HepG2 (cell line): ENCODE data around the gene MAJIN. TPM values are rescaled to one million over a fixed set of nuclear protein-coding genes. Genes with fewer than 3 reads are reported as not detected.

ENCODE experiments used
- NAIF1 ChIP-seq: sonication (generic); formaldehyde crosslinking; IDR thresholded peaks from 2 replicates; pipeline ENCODE4 v1.5.0; 2020; ENCODE audit warnings: mild to moderate bottlenecking, missing genetic modification reagents, borderline replicate concordance
- NPAS2 ChIP-seq: sonication (generic); formaldehyde crosslinking; IDR thresholded peaks from 2 replicates; pipeline ENCODE4 v1.8.0; 2022; ENCODE audit warnings: mild to moderate bottlenecking, missing genetic modification reagents, borderline replicate concordance
- RBAK ChIP-seq: sonication (generic); formaldehyde crosslinking; IDR thresholded peaks from 2 replicates; pipeline ENCODE4 v1.5.1; 2020; ENCODE audit warnings: mild to moderate bottlenecking, missing genetic modification reagents
- TOPORS ChIP-seq: sonication (generic); formaldehyde crosslinking; IDR thresholded peaks from 2 replicates; pipeline ENCODE4 v1.8.0; 2023; ENCODE audit warnings: mild to moderate bottlenecking, missing genetic modification reagents
- TP53 ChIP-seq: sonication (generic); formaldehyde crosslinking; conservative IDR thresholded peaks from 2 replicates; pipeline ENCODE4 v1.4.0; 2020; ENCODE audit warnings: missing genetic modification reagents
- ZBTB3 ChIP-seq: sonication (generic); formaldehyde crosslinking; IDR thresholded peaks from 2 replicates; pipeline ENCODE4 v1.4.0; 2020; ENCODE audit warnings: low read depth, mild to moderate bottlenecking, moderate library complexity, missing genetic modification reagents, borderline replicate concordance
- ZNF720 ChIP-seq: sonication (generic); formaldehyde crosslinking; IDR thresholded peaks from 2 replicates; pipeline ENCODE4 v1.4.0; 2020; ENCODE audit warnings: missing genetic modification reagents
- polyA plus RNA-seq, 8 experiments: library from polyadenylated mRNA; depleted of rRNA in 3 of 8; stranded (reverse) in 7 of 8; unstranded in 1 of 8; fragments of >200 nt; fragmentation: Illumina TruSeq in 4 of 8; extraction: Trizol in 4 of 8; gene quantifications; 2 replicates each; pipeline versions ENCODE4 v1.2.1 to v1.2.3, GENCODE V29; 2011 to 2016; ENCODE audit warnings: low read depth in 4 of 8, missing spikeins in 1 of 8, mixed read lengths in 1 of 8; ENCODE audit not compliant: insufficient read depth in 1 of 8
- total RNA-seq, 5 experiments: library from RNA; depleted of rRNA; stranded (reverse); fragments of >200 nt; fragmentation: Illumina TruSeq; extraction: Trizol; gene quantifications; 2 replicates each; pipeline ENCODE4 v1.2.3, GENCODE V29; 2016; ENCODE audit warnings: low read depth in 1 of 5
- TF ChIP-seq, protein P1 (sequence below): IDR thresholded peaks from 2 replicates; pipeline ENCODE4 v1.6.1; 2012; ENCODE audit warnings: low read length, improper control_type of control experiment
- TF ChIP-seq, protein P2 (sequence below): sonication (generic); formaldehyde crosslinking; IDR thresholded peaks from 2 replicates; pipeline ENCODE4 v1.9.0; 2021; ENCODE audit warnings: missing genetic modification reagents, borderline replicate concordance
- TF ChIP-seq, protein P3 (sequence below), 2 experiments: sonication (generic) in 1 of 2; formaldehyde crosslinking in 1 of 2; IDR thresholded peaks; 2 replicates each; pipeline versions ENCODE4 v1.4.0 to v1.6.1; 2016 to 2020; ENCODE audit warnings: borderline replicate concordance in 1 of 2, low read depth in 1 of 2, mild to moderate bottlenecking in 1 of 2, missing genetic modification reagents in 1 of 2
- TF ChIP-seq, protein P4 (sequence below): sonication (generic); formaldehyde crosslinking; IDR thresholded peaks from 2 replicates; pipeline ENCODE4 v1.8.1; 2023; ENCODE audit warnings: mild to moderate bottlenecking, missing genetic modification reagents
- TF ChIP-seq, protein P5 (sequence below): sonication (generic); formaldehyde crosslinking; IDR thresholded peaks from 2 replicates; pipeline ENCODE4 v1.5.0; 2020; ENCODE audit warnings: missing genetic modification reagents, mild to moderate bottlenecking, borderline replicate concordance

MAJIN gene
- total and polyA plus RNA-seq, 2 of the 13 experiments (the other 11 are each of a cell fraction or from before 2014, with no cell fraction given), result not detected

DNA sequence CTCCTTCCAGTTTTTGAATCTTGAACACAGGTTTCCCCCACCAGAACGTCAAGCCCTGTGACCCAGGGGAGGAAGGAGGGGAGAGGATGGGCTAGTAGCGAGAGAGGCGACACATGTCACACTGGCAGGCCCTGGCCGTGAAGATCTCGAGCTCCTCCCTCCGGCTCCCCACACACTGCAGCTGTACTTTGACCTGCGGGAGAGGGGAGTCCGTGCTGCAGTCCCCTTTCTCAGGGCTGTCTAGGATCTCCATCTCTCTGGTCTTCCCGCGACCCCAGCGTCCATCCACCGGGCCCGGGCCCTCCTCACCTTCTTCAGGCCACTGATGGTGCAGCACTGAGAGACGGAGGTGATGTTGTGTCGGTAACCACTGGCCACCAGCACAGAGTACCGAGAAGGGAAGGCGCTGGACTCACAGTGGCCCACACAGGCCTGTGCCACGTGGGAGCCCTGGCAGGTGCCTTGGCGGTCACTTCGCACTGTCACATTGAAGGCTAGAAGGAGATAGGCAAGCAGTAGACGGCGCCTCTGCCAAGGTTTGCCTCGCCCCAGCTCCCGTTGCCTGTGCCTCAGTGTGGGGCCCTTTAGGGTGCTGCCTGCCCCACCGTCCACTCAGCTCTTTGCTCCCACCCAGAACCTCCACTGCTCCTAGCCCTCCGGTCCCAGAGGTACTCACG, 37.1 kb downstream of the MAJIN start (continued):
- TF ChIP-seq, protein P1, sequence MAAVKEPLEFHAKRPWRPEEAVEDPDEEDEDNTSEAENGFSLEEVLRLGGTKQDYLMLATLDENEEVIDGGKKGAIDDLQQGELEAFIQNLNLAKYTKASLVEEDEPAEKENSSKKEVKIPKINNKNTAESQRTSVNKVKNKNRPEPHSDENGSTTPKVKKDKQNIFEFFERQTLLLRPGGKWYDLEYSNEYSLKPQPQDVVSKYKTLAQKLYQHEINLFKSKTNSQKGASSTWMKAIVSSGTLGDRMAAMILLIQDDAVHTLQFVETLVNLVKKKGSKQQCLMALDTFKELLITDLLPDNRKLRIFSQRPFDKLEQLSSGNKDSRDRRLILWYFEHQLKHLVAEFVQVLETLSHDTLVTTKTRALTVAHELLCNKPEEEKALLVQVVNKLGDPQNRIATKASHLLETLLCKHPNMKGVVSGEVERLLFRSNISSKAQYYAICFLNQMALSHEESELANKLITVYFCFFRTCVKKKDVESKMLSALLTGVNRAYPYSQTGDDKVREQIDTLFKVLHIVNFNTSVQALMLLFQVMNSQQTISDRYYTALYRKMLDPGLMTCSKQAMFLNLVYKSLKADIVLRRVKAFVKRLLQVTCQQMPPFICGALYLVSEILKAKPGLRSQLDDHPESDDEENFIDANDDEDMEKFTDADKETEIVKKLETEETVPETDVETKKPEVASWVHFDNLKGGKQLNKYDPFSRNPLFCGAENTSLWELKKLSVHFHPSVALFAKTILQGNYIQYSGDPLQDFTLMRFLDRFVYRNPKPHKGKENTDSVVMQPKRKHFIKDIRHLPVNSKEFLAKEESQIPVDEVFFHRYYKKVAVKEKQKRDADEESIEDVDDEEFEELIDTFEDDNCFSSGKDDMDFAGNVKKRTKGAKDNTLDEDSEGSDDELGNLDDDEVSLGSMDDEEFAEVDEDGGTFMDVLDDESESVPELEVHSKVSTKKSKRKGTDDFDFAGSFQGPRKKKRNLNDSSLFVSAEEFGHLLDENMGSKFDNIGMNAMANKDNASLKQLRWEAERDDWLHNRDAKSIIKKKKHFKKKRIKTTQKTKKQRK, result no peak
- TF ChIP-seq TOPORS (CRISPR knock-in tag) (no peak), RBAK (CRISPR knock-in tag) (no peak), ZBTB3 (0 out of 2 replicates have a peak, but pooled peaks have one; percentile 14), NPAS2 (no peak), TP53 (CRISPR knock-in tag) (no peak), NAIF1 (CRISPR knock-in tag) (no peak; the same call in 1 of the 2 replicates), ZNF720 (no peak)
- TF ChIP-seq, protein P2, sequence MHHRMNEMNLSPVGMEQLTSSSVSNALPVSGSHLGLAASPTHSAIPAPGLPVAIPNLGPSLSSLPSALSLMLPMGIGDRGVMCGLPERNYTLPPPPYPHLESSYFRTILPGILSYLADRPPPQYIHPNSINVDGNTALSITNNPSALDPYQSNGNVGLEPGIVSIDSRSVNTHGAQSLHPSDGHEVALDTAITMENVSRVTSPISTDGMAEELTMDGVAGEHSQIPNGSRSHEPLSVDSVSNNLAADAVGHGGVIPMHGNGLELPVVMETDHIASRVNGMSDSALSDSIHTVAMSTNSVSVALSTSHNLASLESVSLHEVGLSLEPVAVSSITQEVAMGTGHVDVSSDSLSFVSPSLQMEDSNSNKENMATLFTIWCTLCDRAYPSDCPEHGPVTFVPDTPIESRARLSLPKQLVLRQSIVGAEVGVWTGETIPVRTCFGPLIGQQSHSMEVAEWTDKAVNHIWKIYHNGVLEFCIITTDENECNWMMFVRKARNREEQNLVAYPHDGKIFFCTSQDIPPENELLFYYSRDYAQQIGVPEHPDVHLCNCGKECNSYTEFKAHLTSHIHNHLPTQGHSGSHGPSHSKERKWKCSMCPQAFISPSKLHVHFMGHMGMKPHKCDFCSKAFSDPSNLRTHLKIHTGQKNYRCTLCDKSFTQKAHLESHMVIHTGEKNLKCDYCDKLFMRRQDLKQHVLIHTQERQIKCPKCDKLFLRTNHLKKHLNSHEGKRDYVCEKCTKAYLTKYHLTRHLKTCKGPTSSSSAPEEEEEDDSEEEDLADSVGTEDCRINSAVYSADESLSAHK (CRISPR knock-in tag), result no peak
- TF ChIP-seq, protein P3, sequence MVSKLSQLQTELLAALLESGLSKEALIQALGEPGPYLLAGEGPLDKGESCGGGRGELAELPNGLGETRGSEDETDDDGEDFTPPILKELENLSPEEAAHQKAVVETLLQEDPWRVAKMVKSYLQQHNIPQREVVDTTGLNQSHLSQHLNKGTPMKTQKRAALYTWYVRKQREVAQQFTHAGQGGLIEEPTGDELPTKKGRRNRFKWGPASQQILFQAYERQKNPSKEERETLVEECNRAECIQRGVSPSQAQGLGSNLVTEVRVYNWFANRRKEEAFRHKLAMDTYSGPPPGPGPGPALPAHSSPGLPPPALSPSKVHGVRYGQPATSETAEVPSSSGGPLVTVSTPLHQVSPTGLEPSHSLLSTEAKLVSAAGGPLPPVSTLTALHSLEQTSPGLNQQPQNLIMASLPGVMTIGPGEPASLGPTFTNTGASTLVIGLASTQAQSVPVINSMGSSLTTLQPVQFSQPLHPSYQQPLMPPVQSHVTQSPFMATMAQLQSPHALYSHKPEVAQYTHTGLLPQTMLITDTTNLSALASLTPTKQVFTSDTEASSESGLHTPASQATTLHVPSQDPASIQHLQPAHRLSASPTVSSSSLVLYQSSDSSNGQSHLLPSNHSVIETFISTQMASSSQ (IDR thresholded peaks at IDR 0.05; ENCODE audit: low read depth), result no peak
- TF ChIP-seq, protein P3 (CRISPR knock-in tag; IDR thresholded peaks at IDR 0.05; ENCODE audit: borderline replicate concordance), result no peak
- TF ChIP-seq, protein P4, sequence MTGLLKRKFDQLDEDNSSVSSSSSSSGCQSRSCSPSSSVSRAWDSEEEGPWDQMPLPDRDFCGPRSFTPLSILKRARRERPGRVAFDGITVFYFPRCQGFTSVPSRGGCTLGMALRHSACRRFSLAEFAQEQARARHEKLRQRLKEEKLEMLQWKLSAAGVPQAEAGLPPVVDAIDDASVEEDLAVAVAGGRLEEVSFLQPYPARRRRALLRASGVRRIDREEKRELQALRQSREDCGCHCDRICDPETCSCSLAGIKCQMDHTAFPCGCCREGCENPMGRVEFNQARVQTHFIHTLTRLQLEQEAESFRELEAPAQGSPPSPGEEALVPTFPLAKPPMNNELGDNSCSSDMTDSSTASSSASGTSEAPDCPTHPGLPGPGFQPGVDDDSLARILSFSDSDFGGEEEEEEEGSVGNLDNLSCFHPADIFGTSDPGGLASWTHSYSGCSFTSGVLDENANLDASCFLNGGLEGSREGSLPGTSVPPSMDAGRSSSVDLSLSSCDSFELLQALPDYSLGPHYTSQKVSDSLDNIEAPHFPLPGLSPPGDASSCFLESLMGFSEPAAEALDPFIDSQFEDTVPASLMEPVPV, result no peak
- TF ChIP-seq, protein P5, sequence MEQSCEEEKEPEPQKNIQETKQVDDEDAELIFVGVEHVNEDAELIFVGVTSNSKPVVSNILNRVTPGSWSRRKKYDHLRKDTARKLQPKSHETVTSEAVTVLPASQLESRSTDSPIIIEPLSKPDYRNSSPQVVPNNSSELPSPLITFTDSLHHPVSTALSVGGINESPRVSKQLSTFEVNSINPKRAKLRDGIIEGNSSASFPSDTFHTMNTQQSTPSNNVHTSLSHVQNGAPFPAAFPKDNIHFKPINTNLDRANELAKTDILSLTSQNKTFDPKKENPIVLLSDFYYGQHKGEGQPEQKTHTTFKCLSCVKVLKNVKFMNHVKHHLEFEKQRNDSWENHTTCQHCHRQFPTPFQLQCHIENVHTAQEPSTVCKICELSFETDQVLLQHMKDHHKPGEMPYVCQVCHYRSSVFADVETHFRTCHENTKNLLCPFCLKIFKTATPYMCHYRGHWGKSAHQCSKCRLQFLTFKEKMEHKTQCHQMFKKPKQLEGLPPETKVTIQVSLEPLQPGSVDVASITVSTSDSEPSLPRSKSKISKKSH (CRISPR knock-in tag), result peak; percentile 63; the same call in 1 of the 2 replicates
